K562 (cell line): ENCODE measurements around the gene TMEM61. TPM values are rescaled to one million over a fixed set of nuclear protein-coding genes. Genes with fewer than 3 reads are reported as not detected.

Experiments used
- ATAC-seq: fragments of 200-7000 bp; cut with Tn5 transposase; 3 replicates; pipeline ENCODE4 v1.9.1; 2020; ENCODE audit warnings: moderate library complexity
- BruUV-seq: library from RNA; stranded (reverse); fragments of 400-500 nt; replicated peaks from 2 replicates; lab custom pipeline; 2021; lab: Mats Ljungman, UMichigan
- CTCF ChIA-PET: fragments of 300-600 bp; formaldehyde crosslinking; extraction: SDS; loops from one replicate; lab custom pipeline; 2021; ENCODE audit warnings: low intra/inter-chr PET ratio; lab: Yijun Ruan, JAX
- POLR2A ChIA-PET: fragments of 300-600, 350-650 bp; sonication (Branson Sonifier 250); formaldehyde crosslinking; extraction: SDS; loops from one replicate; lab custom pipeline; 2021; ENCODE audit warnings: antibody characterized with exemption, inconsistent platforms; lab: Yijun Ruan, JAX
- DNase-seq, 4 experiments: peaks; one replicate each; pipeline versions ENCODE4 v3.0.0 to v3.0.0-alpha.2; 2011 to 2018; ENCODE audit warnings: low spot score in 3 of 4, mixed read lengths in 3 of 4; ENCODE audit errors: extremely low read depth in 1 of 4
- FAIRE-seq: peaks from 2 replicates; lab custom pipeline; 2011; peaks lifted over from hg19 to GRCh38; lab: Jason Lieb, UNC
- H2AFZ ChIP-seq: 2 replicates; pipeline ENCODE4 v1.6.0; 2011; ENCODE audit warnings: low read depth, low read length, control low read depth, inconsistent platforms
- H3K27ac ChIP-seq: fragments of 200-600 bp; 3 replicates; pipeline ENCODE4 v1.8.0; 2011; ENCODE audit warnings: low read depth, mild to moderate bottlenecking, control low read depth, inconsistent platforms, low read length, moderate library complexity, mixed read lengths; ENCODE audit errors: extremely low read depth
- H3K27me3 ChIP-seq, 2 experiments: fragments of 300-600 bp in 1 of 2; 2 replicates in 1 of 2; 3 replicates in 1 of 2; pipeline versions ENCODE4 v1.6.0 to v1.8.0; 2011; ENCODE audit warnings: inconsistent platforms in 2 of 2, low read length in 2 of 2, mild to moderate bottlenecking in 1 of 2, mixed read lengths in 1 of 2, moderate library complexity in 1 of 2; ENCODE audit not compliant: control insufficient read depth in 2 of 2, insufficient read depth in 2 of 2
- H3K36me3 ChIP-seq: fragments of 300-600 bp; 3 replicates; pipeline ENCODE4 v1.8.0; 2011; ENCODE audit warnings: mild to moderate bottlenecking, low read length, inconsistent platforms; ENCODE audit not compliant: control insufficient read depth, insufficient read depth
- H3K4me1 ChIP-seq, 2 experiments: fragments of 200-600 bp in 1 of 2; replicated peaks in 1 of 2; 2 replicates in 1 of 2; 3 replicates in 1 of 2; pipeline versions ENCODE4 v1.5.1 to v1.8.0; 2011; ENCODE audit warnings: inconsistent platforms in 2 of 2, low read length in 2 of 2, mild to moderate bottlenecking in 1 of 2, mixed read lengths in 1 of 2, moderate library complexity in 1 of 2; ENCODE audit not compliant: control insufficient read depth in 2 of 2, insufficient read depth in 2 of 2
- H3K4me2 ChIP-seq: 2 replicates; pipeline ENCODE4 v1.6.1; 2011; ENCODE audit warnings: low read length, control low read depth, inconsistent platforms, mixed read lengths; ENCODE audit not compliant: insufficient read depth
- H3K4me3 ChIP-seq: fragments of 200-600 bp; sonication (generic), shearing (Covaris generic); 2 replicates; pipeline ENCODE4 v1.5.1; 2016; ENCODE audit warnings: control low read depth, inconsistent platforms
- H3K79me2 ChIP-seq: fragments of 200-600 bp; 3 replicates; pipeline ENCODE4 v1.8.0; 2011; ENCODE audit warnings: low read length, inconsistent platforms; ENCODE audit not compliant: control insufficient read depth, insufficient read depth
- H3K9ac ChIP-seq, 2 experiments: 2 replicates each; pipeline versions ENCODE4 v1.6.0 to v1.6.1; 2011; ENCODE audit warnings: low read depth in 2 of 2, low read length in 2 of 2, control low read depth in 1 of 2, inconsistent platforms in 1 of 2, mild to moderate bottlenecking in 1 of 2, mixed read lengths in 1 of 2; ENCODE audit not compliant: insufficient read depth in 1 of 2
- H3K9me1 ChIP-seq: one replicate; pipeline ENCODE4 v1.6.0; 2011; ENCODE audit warnings: inconsistent platforms, mild to moderate bottlenecking, low read length, moderate library complexity; ENCODE audit not compliant: control insufficient read depth, insufficient read depth
- H3K9me3 ChIP-seq: replicated peaks from 2 replicates; pipeline ENCODE4 v1.5.1; 2011; ENCODE audit warnings: low read depth, low read length, inconsistent platforms; ENCODE audit not compliant: control insufficient read depth, insufficient read depth
- H4K20me1 ChIP-seq: replicated peaks from 2 replicates; pipeline ENCODE4 v1.6.1; 2011; ENCODE audit warnings: low read length, inconsistent platforms, mixed read lengths; ENCODE audit not compliant: control insufficient read depth, insufficient read depth
- NR2C1 ChIP-seq, 2 experiments: fragments of 450-650 bp; IDR thresholded peaks; 2 replicates each; pipeline ENCODE4 v1.6.1; 2017; ENCODE audit warnings: mild to moderate bottlenecking in 2 of 2, antibody characterized with exemption in 1 of 2, inconsistent platforms in 1 of 2, missing compliant biosample characterization in 1 of 2, missing genetic modification characterization in 1 of 2
- PTTG1 ChIP-seq: fragments of 450-650 bp; IDR thresholded peaks from 2 replicates; pipeline ENCODE4 v1.6.1; 2016; ENCODE audit warnings: low read depth, mild to moderate bottlenecking, missing genetic modification characterization, missing compliant biosample characterization
- RBM25 ChIP-seq: fragments of 200-400 bp; formaldehyde crosslinking; IDR thresholded peaks from 2 replicates; pipeline ENCODE4 v1.6.1; 2018; ENCODE audit warnings: low read length, low read depth, moderate library complexity; ENCODE audit not compliant: severe bottlenecking
- SNRNP70 ChIP-seq: fragments of 200-400 bp; formaldehyde crosslinking; optimal IDR thresholded peaks from 2 replicates; pipeline ENCODE3; 2017; ENCODE audit warnings: low read depth, low read length
- ZKSCAN8 ChIP-seq: fragments of 200-800 bp; sonication (Bioruptor generic); IDR thresholded peaks from 2 replicates; pipeline ENCODE4 v1.6.1; 2016; ENCODE audit warnings: missing genetic modification characterization, missing compliant biosample characterization
- WGBS: fragments of 100-300 bp; shearing (Covaris generic); methylation state at CpG from one replicate; pipeline ENCODE4 v1.1.6; 2016; ENCODE audit warnings: low coverage, mixed read lengths; ENCODE audit not compliant: insufficient coverage; ENCODE audit errors: missing lambda C conversion rate; 5-methylcytosine and 5-hydroxymethylcytosine counted together
- in situ Hi-C: fragments of 300-500 bp; cut with MboI; formaldehyde crosslinking; loops from 4 replicates; pipeline ENCODE4 v1.15.0; 2018; ENCODE audit warnings: inconsistent platforms, mixed read lengths
- intact Hi-C: fragments of 100-400 bp; cut with micrococcal nuclease; formaldehyde crosslinking; loops from 2 replicates; pipeline ENCODE4 v1.14.2; 2022
- polyA plus RNA-seq, 8 experiments: library from polyadenylated mRNA; depleted of rRNA in 4 of 8; stranded (reverse) in 5 of 8; unstranded in 3 of 8; fragments of >200 nt; fragmentation: Nextera tagmentation in 2 of 8; fragmentation: Illumina TruSeq in 1 of 8; extraction: Ambion mirVana in 2 of 8; extraction: Trizol in 1 of 8; gene quantifications; 2 replicates each; pipeline versions ENCODE4 v1.2.1 to v1.2.3, GENCODE V29; 2011 to 2014; ENCODE audit warnings: inconsistent platforms in 1 of 8, missing spikeins in 1 of 8
- total RNA-seq, 7 experiments: library from RNA; depleted of rRNA in 6 of 7; stranded (reverse); fragments of >200 nt in 6 of 7; fragmentation: Illumina TruSeq in 2 of 7; extraction: Trizol in 2 of 7; gene quantifications; 2 replicates each; pipeline versions ENCODE4 v1.2.1 to v1.2.3, GENCODE V29; 2011 to 2021; ENCODE audit warnings: low replicate concordance in 1 of 7
- TF ChIP-seq, protein P1 (sequence below): fragments of 250-450 bp; sonication (Bioruptor Pico); IDR thresholded peaks from 2 replicates; pipeline ENCODE4 v1.8.0; 2021; ENCODE audit warnings: borderline replicate concordance, mild to moderate bottlenecking, moderate library complexity; ENCODE audit not compliant: poor library complexity, severe bottlenecking
- TF ChIP-seq, protein P2 (sequence below): fragments of 450-650 bp; IDR thresholded peaks from 2 replicates; pipeline ENCODE4 v1.6.1; 2017; ENCODE audit warnings: antibody characterized with exemption, mild to moderate bottlenecking
- TF ChIP-seq, protein P3 (sequence below): sonication (generic); formaldehyde crosslinking; IDR thresholded peaks from 2 replicates; pipeline ENCODE4 v1.8.1; 2023; ENCODE audit warnings: mild to moderate bottlenecking, missing genetic modification reagents
- TF ChIP-seq, protein P4 (sequence below): fragments of 200-800 bp; sonication (Bioruptor generic); IDR thresholded peaks from 2 replicates; pipeline ENCODE4 v1.6.1; 2017; ENCODE audit warnings: missing genetic modification characterization, missing compliant biosample characterization

Gene TMEM61
- total and polyA plus RNA-seq, 9 of the 15 experiments (the other 6 are each of a cell fraction or from before 2014, with no cell fraction given), result not detected

DNA sequence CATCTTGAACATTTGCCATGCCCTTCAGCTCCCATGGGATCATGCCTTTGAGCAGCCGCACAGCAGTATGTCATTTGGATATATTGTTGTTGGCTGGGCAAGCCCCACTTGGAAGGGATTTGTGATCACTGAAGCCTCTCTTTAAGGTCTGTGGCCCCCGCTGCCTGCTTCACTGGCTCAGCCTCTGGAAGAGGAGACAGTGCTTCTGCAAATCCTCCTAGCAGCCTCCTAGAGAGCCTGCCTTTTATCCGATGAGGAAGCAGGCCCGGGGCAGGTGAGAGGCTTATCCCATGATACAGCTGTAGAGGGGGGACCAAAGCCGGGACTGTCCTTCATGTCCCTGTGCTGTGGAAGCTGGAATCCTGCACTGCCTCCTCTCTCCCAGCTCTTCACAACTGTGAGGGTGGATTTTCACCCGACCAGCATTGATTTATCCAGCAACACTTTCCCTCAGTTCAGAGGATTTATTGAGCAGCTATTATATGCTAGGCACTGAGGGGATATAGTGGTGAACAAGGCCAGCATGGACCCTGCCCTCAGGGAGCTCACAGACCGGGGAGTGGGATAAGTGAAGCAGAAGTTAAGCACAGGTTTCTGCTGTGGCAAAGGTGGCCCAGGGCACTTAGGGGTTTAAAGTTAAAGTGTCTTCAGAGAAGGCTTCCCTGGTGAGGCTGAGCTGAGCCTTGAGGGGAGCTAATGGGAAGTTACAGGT lies 3.9 kb downstream of the TMEM61 start:
- intact Hi-C loops, result no loop called here
- no peak overlapping the region for H3K27ac ChIP-seq
- H3K9me3 ChIP-seq, result no peaks in the 10 kb centered on the region
- H4K20me1 ChIP-seq, result peaks cover 5% of the 10 kb centered on the region; the same call in 1 of the 2 replicates
- H2AFZ ChIP-seq, result no peak overlapping the region
- peaks cover 0 to 18% of the 10 kb centered on the region in 2 experiments; a peak in 2 of 5 replicates for H3K4me1 ChIP-seq
- 3% methylated on average over 7 of the region's 7 CpGs for WGBS
- ATAC-seq (no peak), FAIRE-seq (no peak), DNase-seq (no peak)
- no TSS peak for BruUV-seq
- H3K9me1 ChIP-seq, result no peaks in the 10 kb centered on the region
- CTCF ChIA-PET, result no interaction called here
- H3K36me3 ChIP-seq, result no peaks in the 10 kb centered on the region
- no peaks in the 10 kb centered on the region for H3K79me2 ChIP-seq
- TF ChIP-seq PTTG1 (tag), result no peak
- no peak for TF ChIP-seq RBM25
- no peak for TF ChIP-seq SNRNP70
- TF ChIP-seq, protein P1, sequence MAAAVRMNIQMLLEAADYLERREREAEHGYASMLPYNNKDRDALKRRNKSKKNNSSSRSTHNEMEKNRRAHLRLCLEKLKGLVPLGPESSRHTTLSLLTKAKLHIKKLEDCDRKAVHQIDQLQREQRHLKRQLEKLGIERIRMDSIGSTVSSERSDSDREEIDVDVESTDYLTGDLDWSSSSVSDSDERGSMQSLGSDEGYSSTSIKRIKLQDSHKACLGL (CRISPR knock-in tag), result no peak
- TF ChIP-seq, protein P2, sequence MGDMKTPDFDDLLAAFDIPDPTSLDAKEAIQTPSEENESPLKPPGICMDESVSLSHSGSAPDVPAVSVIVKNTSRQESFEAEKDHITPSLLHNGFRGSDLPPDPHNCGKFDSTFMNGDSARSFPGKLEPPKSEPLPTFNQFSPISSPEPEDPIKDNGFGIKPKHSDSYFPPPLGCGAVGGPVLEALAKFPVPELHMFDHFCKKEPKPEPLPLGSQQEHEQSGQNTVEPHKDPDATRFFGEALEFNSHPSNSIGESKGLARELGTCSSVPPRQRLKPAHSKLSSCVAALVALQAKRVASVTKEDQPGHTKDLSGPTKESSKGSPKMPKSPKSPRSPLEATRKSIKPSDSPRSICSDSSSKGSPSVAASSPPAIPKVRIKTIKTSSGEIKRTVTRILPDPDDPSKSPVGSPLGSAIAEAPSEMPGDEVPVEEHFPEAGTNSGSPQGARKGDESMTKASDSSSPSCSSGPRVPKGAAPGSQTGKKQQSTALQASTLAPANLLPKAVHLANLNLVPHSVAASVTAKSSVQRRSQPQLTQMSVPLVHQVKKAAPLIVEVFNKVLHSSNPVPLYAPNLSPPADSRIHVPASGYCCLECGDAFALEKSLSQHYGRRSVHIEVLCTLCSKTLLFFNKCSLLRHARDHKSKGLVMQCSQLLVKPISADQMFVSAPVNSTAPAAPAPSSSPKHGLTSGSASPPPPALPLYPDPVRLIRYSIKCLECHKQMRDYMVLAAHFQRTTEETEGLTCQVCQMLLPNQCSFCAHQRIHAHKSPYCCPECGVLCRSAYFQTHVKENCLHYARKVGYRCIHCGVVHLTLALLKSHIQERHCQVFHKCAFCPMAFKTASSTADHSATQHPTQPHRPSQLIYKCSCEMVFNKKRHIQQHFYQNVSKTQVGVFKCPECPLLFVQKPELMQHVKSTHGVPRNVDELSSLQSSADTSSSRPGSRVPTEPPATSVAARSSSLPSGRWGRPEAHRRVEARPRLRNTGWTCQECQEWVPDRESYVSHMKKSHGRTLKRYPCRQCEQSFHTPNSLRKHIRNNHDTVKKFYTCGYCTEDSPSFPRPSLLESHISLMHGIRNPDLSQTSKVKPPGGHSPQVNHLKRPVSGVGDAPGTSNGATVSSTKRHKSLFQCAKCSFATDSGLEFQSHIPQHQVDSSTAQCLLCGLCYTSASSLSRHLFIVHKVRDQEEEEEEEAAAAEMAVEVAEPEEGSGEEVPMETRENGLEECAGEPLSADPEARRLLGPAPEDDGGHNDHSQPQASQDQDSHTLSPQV, result no peak
- TF ChIP-seq, protein P3, sequence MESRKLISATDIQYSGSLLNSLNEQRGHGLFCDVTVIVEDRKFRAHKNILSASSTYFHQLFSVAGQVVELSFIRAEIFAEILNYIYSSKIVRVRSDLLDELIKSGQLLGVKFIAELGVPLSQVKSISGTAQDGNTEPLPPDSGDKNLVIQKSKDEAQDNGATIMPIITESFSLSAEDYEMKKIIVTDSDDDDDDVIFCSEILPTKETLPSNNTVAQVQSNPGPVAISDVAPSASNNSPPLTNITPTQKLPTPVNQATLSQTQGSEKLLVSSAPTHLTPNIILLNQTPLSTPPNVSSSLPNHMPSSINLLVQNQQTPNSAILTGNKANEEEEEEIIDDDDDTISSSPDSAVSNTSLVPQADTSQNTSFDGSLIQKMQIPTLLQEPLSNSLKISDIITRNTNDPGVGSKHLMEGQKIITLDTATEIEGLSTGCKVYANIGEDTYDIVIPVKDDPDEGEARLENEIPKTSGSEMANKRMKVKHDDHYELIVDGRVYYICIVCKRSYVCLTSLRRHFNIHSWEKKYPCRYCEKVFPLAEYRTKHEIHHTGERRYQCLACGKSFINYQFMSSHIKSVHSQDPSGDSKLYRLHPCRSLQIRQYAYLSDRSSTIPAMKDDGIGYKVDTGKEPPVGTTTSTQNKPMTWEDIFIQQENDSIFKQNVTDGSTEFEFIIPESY (CRISPR knock-in tag), result no peak
- TF ChIP-seq ZKSCAN8 (CRISPR knock-in tag), result no peak
- TF ChIP-seq, protein P4, sequence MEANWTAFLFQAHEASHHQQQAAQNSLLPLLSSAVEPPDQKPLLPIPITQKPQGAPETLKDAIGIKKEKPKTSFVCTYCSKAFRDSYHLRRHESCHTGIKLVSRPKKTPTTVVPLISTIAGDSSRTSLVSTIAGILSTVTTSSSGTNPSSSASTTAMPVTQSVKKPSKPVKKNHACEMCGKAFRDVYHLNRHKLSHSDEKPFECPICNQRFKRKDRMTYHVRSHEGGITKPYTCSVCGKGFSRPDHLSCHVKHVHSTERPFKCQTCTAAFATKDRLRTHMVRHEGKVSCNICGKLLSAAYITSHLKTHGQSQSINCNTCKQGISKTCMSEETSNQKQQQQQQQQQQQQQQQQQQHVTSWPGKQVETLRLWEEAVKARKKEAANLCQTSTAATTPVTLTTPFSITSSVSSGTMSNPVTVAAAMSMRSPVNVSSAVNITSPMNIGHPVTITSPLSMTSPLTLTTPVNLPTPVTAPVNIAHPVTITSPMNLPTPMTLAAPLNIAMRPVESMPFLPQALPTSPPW, result no peak
- no peak for TF ChIP-seq NR2C1 (IDR thresholded peaks at IDR 0.05)
- no peak for TF ChIP-seq NR2C1 (tag; IDR thresholded peaks at IDR 0.05)
- TF ChIP-seq, all 486 proteins: peak for 0
- H3K27me3 ChIP-seq, result peaks cover 21 to 70% of the 10 kb centered on the region in 2 experiments
- H3K4me3 ChIP-seq, result no peak overlapping the region
- in situ Hi-C loops, result no loop called here
- POLR2A ChIA-PET, result interaction anchor here (0.6 to 1.6 kb wide), 5 partner anchors 9 to 923 kb away, joined by 3 to 7 read pairs (median 3); no protein-coding TSS in a partner anchor
- H3K9ac ChIP-seq, result no peak overlapping the region; a peak in 1 of 4 replicates
- H3K4me2 ChIP-seq, result no peak overlapping the region
